ENCODE data around the gene ZBTB44.

ZBTB44 gene

GRCh38 chr11:130189492-130190210, 125.1 kb downstream of the ZBTB44 start:
- DNase-seq (ENCODE audit: low read depth), result no peak
- TF ChIP-seq CTCF (IDR thresholded peaks at IDR 0.05; ENCODE audit: low read depth, low read length, missing control alignments), result no peak
- no peak overlapping the region for H3K4me3 ChIP-seq (ENCODE audit: low read depth, low read length)

- H3K4me3 ChIP-seq (ENCODE audit: low read depth, low read length), result no peak overlapping the region
- no peak for DNase-seq (ENCODE audit: low read depth)
- TF ChIP-seq CTCF (IDR thresholded peaks at IDR 0.05; ENCODE audit: low read depth, low read length, missing control alignments), result no peak
Observed at GRCh38 chr11:130188585-130189347, 126.0 kb downstream of the ZBTB44 start.

GRCh38 chr11:130188047-130188446, 126.7 kb downstream of the ZBTB44 start:
- no peak for DNase-seq (ENCODE audit: low read depth)
- H3K4me3 ChIP-seq (ENCODE audit: low read depth, low read length), result no peak overlapping the region
- TF ChIP-seq CTCF (IDR thresholded peaks at IDR 0.05; ENCODE audit: low read depth, low read length, missing control alignments), result no peak

GRCh38 chr11:130187096-130187495, 127.6 kb downstream of the ZBTB44 start:
- no peak for TF ChIP-seq CTCF (IDR thresholded peaks at IDR 0.05; ENCODE audit: low read depth, low read length, missing control alignments)
- no peak overlapping the region for H3K4me3 ChIP-seq (ENCODE audit: low read depth, low read length)
- DNase-seq (ENCODE audit: low read depth), result no peak

GRCh38 chr11:130183878-130184610, 130.7 kb downstream of the ZBTB44 start:
- H3K4me3 ChIP-seq (ENCODE audit: low read depth, low read length), result no peak overlapping the region
- no peak for DNase-seq (ENCODE audit: low read depth)
- no peak for TF ChIP-seq CTCF (IDR thresholded peaks at IDR 0.05; ENCODE audit: low read depth, low read length, missing control alignments)

DNA sequence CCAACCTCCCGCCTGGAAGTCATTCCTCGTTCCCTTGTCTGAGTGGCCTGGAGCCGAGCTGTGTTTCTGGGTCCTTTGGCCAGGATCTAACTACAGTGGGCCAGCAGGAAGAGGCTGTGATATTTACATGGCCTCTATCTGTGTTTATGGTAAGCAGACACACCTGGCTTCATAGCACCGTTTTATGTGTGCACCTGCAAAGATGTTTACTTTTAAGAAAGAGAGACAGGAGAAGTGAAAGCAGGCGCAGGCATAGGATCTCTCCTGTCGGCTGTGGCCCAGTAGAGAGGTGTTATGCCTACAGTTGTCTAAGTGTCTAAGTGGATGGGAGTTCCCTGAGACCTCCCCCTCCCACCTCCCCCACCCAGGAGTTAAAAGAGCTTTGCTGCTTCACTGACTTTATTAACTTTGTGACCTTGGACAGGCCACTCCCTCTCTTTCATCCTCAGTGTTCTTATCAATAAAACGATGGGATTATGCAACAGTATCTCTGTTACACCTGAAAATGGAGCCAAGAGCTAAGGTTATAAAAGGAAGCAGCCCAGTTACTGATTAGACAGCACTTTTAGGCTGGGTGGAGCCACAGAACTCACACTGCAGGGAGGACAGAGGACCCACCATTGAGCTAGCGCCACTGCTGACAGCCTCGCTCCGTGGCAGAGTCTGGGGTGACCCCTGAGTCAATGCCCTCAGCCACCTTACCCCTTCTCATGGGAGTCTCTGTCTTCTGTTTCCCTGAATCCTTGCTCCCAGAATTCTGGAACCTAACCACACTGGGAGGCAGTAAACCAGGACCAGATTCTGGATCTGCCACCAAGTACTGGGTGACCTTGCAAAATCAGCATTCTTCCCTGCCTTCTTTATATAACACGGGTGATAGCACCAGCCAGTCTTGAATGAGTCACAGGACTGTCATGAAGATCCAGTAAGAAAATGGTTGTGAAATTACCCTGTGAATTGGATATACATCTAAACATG, 133.1 kb downstream of the ZBTB44 start:
- no peak for DNase-seq (ENCODE audit: low read depth)
- no peak for TF ChIP-seq CTCF (IDR thresholded peaks at IDR 0.05; ENCODE audit: low read depth, low read length, missing control alignments)
- no peak overlapping the region for H3K4me3 ChIP-seq (ENCODE audit: low read depth, low read length)
